ENCODE measurements around the gene ANGPTL1.

GRCh38 chr1:178802873-178803272 lies 68.0 kb downstream of the ANGPTL1 start:
- TF ChIP-seq POLR2A (IDR thresholded peaks at IDR 0.05) (no peak), CTCF (IDR thresholded peaks at IDR 0.05) (no peak)
